Sigmoid colon (tissue), 7 donors: ENCODE data around the gene MCHR2. TPM values are rescaled to one million over a fixed set of nuclear protein-coding genes. Genes with fewer than 3 reads are reported as not detected.

ENCODE experiments used
- DNase-seq: peaks from one replicate; pipeline ENCODE4 v3.0.0-alpha.2; 2019
- H3K27ac ChIP-seq, 4 donors: fragments of 200-600 bp; sonication (generic); one replicate each; pipeline ENCODE4 v1.5.1; 2016 to 2019; ENCODE audit warnings: mild to moderate bottlenecking in 1 of 4
- H3K27me3 ChIP-seq, 3 donors: fragments of 200-600 bp; sonication (generic); one replicate each; pipeline ENCODE4 v1.5.1; 2019; ENCODE audit warnings: mild to moderate bottlenecking in 1 of 3
- H3K36me3 ChIP-seq, 4 donors: fragments of 200-600 bp; sonication (generic); one replicate each; pipeline ENCODE4 v1.5.1; 2016 to 2019
- H3K4me1 ChIP-seq, 4 donors: fragments of 200-600 bp; sonication (generic); one replicate each; pipeline ENCODE4 v1.5.1; 2017 to 2019
- H3K4me3 ChIP-seq, 4 donors: fragments of 200-600 bp; sonication (generic); one replicate each; pipeline ENCODE4 v1.5.1; 2017 to 2019; ENCODE audit warnings: mild to moderate bottlenecking in 2 of 4, moderate library complexity in 1 of 4
- H3K9me3 ChIP-seq, 4 donors: fragments of 200-600 bp in 3 of 4; sonication (generic) in 3 of 4; one replicate each; pipeline versions ENCODE4 v1.5.1 to v1.6.1; 2013 to 2019
- CTCF ChIP-seq, 4 experiments: fragments of 450-650 bp in 3 of 4; fragments of 200-600 bp in 1 of 4; IDR thresholded peaks; one replicate each; pipeline ENCODE4 v1.5.1; 2016 to 2019; ENCODE audit warnings: antibody characterized with exemption in 4 of 4, mild to moderate bottlenecking in 3 of 4, moderate library complexity in 2 of 4
- EP300 ChIP-seq, 4 donors: sonication (generic); formaldehyde crosslinking; IDR thresholded peaks; one replicate each; pipeline ENCODE4 v1.6.1; 2017; ENCODE audit warnings: antibody characterized with exemption in 4 of 4
- POLR2A ChIP-seq, 2 donors: fragments of 450-650 bp; IDR thresholded peaks; one replicate each; pipeline ENCODE4 v1.6.1; 2016; ENCODE audit warnings: antibody characterized with exemption in 2 of 2, mild to moderate bottlenecking in 2 of 2, moderate library complexity in 2 of 2
- POLR2AphosphoS5 ChIP-seq, 4 donors: sonication (generic); formaldehyde crosslinking; IDR thresholded peaks; one replicate each; pipeline ENCODE4 v1.6.1; 2017; ENCODE audit warnings: antibody characterized with exemption in 4 of 4
- WGBS, 2 donors: extraction: QIAGEN DNeasy Blood & Tissue Kit; methylation state at CpG; one replicate each; pipeline ENCODE4 v1.1.7; 2013; 5-methylcytosine and 5-hydroxymethylcytosine counted together
- intact Hi-C: fragments of 100-400 bp; cut with DNase I; formaldehyde crosslinking; loops from one replicate; pipeline ENCODE4 v1.15.1; 2023
- polyA plus RNA-seq, 3 donors: library from polyadenylated mRNA; stranded (reverse); fragments of 200-250 nt; gene quantifications; one replicate each; pipeline ENCODE4 v1.2.3, GENCODE V29; 2013
- total RNA-seq, 4 donors: library from RNA; depleted of rRNA; stranded (reverse); fragments of >200 nt; gene quantifications; one replicate each; pipeline ENCODE4 v1.1.0, GENCODE V29; 2016
- donor health status: healthy with polysubstance abuse.
- donor health status: Bipolar disorder and iron deficiency.
- donor health status: healthy.

Gene MCHR2
- total and polyA plus RNA-seq, 7 donors, result 0.33 to 0.36 TPM; not detected in 5

GRCh38 chr6:99951016-99951805, 42.8 kb downstream of the MCHR2 start:
- no peaks in the 10 kb centered on the region for H3K36me3 ChIP-seq

GRCh38 chr6:99946005-99946404, 48.0 kb downstream of the MCHR2 start:
- H3K9me3 ChIP-seq, result no peaks in the 10 kb centered on the region
- TF ChIP-seq EP300 (IDR thresholded peaks at IDR 0.05), result no peak
- TF ChIP-seq POLR2A (IDR thresholded peaks at IDR 0.05), result no peak
- no peak for TF ChIP-seq CTCF (IDR thresholded peaks at IDR 0.05)
- TF ChIP-seq POLR2AphosphoS5 (IDR thresholded peaks at IDR 0.05), result no peak
- no peak overlapping the region for H3K4me3 ChIP-seq
- no peaks in the 10 kb centered on the region for H3K36me3 ChIP-seq
- intact Hi-C loops, result no loop called here
- no peaks in the 10 kb centered on the region for H3K27me3 ChIP-seq
- no peaks in the 10 kb centered on the region for H3K4me1 ChIP-seq
- WGBS, 2 donors, result 49 to 70% methylated on average over 2 of the region's 2 CpGs
- no peak for DNase-seq
- H3K27ac ChIP-seq, result no peak overlapping the region

More at GRCh38 chr6:99951016-99951805, 42.8 kb downstream of the MCHR2 start:
- Histone ChIP-seq H3K27me3 (no peaks in the 10 kb centered on the region), H3K9me3 (no peaks in the 10 kb centered on the region), H3K27ac (no peak overlapping the region), H3K4me1 (no peaks in the 10 kb centered on the region), H3K4me3 (no peak overlapping the region)
- DNase-seq, result no peak
- WGBS, 2 donors, result 66 to 81% methylated on average over 5 of the region's 5 CpGs
- intact Hi-C loops, result no loop called here
- TF ChIP-seq EP300 (IDR thresholded peaks at IDR 0.05) (no peak), POLR2A (IDR thresholded peaks at IDR 0.05) (no peak), CTCF (IDR thresholded peaks at IDR 0.05) (no peak), POLR2AphosphoS5 (IDR thresholded peaks at IDR 0.05) (no peak)

GRCh38 chr6:99943846-99944245, 50.2 kb downstream of the MCHR2 start:
- DNase-seq, result no peak
- Histone ChIP-seq H3K9me3 (peaks cover 0 to 1% (median 0%) of the 10 kb centered on the region in 4 donors), H3K4me1 (no peaks in the 10 kb centered on the region), H3K36me3 (no peaks in the 10 kb centered on the region), H3K27ac (no peak overlapping the region), H3K27me3 (no peaks in the 10 kb centered on the region), H3K4me3 (no peak overlapping the region)
- intact Hi-C loops, result no loop called here
- TF ChIP-seq EP300 (IDR thresholded peaks at IDR 0.05), result no peak
- no peak for TF ChIP-seq CTCF (IDR thresholded peaks at IDR 0.05)

- H3K4me1 ChIP-seq, result no peaks in the 10 kb centered on the region
- DNase-seq, result no peak
- no peaks in the 10 kb centered on the region for H3K27me3 ChIP-seq
- intact Hi-C loops, result no loop called here
- H3K9me3 ChIP-seq, result peaks cover 0 to 1% (median 0%) of the 10 kb centered on the region in 4 donors
- no peak overlapping the region for H3K27ac ChIP-seq
- no peak overlapping the region for H3K4me3 ChIP-seq
- WGBS, 2 donors, result 73 to 87% methylated on average over 2 of the region's 2 CpGs
- H3K36me3 ChIP-seq, result no peaks in the 10 kb centered on the region
- TF ChIP-seq CTCF (IDR thresholded peaks at IDR 0.05) (no peak), POLR2AphosphoS5 (IDR thresholded peaks at IDR 0.05) (no peak), POLR2A (IDR thresholded peaks at IDR 0.05) (no peak), EP300 (IDR thresholded peaks at IDR 0.05) (no peak)
Measured at GRCh38 chr6:99940582-99940981, 53.4 kb downstream of the MCHR2 start.

- Histone ChIP-seq H3K27me3 (no peaks in the 10 kb centered on the region), H3K9me3 (no peaks in the 10 kb centered on the region), H3K4me1 (no peaks in the 10 kb centered on the region), H3K36me3 (no peaks in the 10 kb centered on the region), H3K4me3 (no peak overlapping the region), H3K27ac (no peak overlapping the region)
- intact Hi-C loops, result no loop called here
- DNase-seq, result no peak
- TF ChIP-seq POLR2AphosphoS5 (IDR thresholded peaks at IDR 0.05) (no peak), CTCF (IDR thresholded peaks at IDR 0.05) (no peak), POLR2A (IDR thresholded peaks at IDR 0.05) (no peak)
Measured at GRCh38 chr6:99933129-99933528, 60.9 kb downstream of the MCHR2 start.
